Central memory CD8-positive, alpha-beta T cell (primary cell): ENCODE data around the gene GORASP2.

Experiments
- ATAC-seq: fragments of 150-1000 bp; cut with Tn5 transposase; replicated peaks from 2 replicates; pipeline ENCODE4 v1.10.0; 2022; ENCODE audit warnings: mild to moderate bottlenecking, moderate FRiP score, moderate number of reproducible peaks; ENCODE audit not compliant: poor library complexity, severe bottlenecking; ENCODE audit errors: extremely low read depth
- DNase-seq, 2 donors: peaks; one replicate each; pipeline ENCODE4 v3.0.0; 2021; ENCODE audit warnings: low spot score in 2 of 2
- H3K27ac Mint-ChIP-seq: one replicate; pipeline ENCODE4 v1.8.0; 2022; ENCODE audit warnings: low read depth, mild to moderate bottlenecking, moderate library complexity, mixed read lengths
- H3K27me3 Mint-ChIP-seq: one replicate; pipeline ENCODE4 v1.8.0; 2022; ENCODE audit warnings: mixed read lengths
- H3K36me3 Mint-ChIP-seq: one replicate; pipeline ENCODE4 v1.8.0; 2022; ENCODE audit warnings: mild to moderate bottlenecking, moderate library complexity, mixed read lengths; ENCODE audit not compliant: insufficient read depth
- H3K4me1 Mint-ChIP-seq: one replicate; pipeline ENCODE4 v1.8.0; 2022; ENCODE audit warnings: mixed read lengths
- H3K4me3 Mint-ChIP-seq: one replicate; pipeline ENCODE4 v1.8.0; 2022; ENCODE audit warnings: mild to moderate bottlenecking, moderate library complexity, mixed read lengths
- H3K9me3 Mint-ChIP-seq: one replicate; pipeline ENCODE4 v1.8.0; 2022; ENCODE audit warnings: mixed read lengths

GORASP2 gene

GRCh38 chr2:170972296-170973224, 43.5 kb downstream of the GORASP2 start:
- Mint-ChIP-seq H3K4me1 (peaks cover 12% of the 10 kb centered on the region), H3K27ac (no peak overlapping the region), H3K27me3 (no peaks in the 10 kb centered on the region), H3K36me3 (peaks cover 9% of the 10 kb centered on the region), H3K9me3 (no peaks in the 10 kb centered on the region), H3K4me3 (peak overlapping the region; percentile 70)
- ATAC-seq: no peak
- DNase-seq: no peak

DNA sequence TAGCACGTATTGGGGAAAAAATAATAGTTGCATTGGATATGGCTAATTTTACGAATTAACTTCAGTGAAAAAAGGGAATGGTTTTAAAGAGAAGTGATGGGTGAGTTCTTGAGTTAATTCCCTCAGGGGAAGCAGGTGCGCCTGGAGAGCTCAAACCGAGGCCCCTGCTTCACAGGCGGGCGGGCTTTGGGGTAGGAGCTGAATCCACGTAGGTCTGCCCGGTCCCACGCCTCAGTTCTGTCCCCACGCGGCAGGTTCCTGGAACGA, 44.1 kb downstream of the GORASP2 start:
- Mint-ChIP-seq H3K9me3 (no peaks in the 10 kb centered on the region), H3K27ac (no peak overlapping the region), H3K4me1 (peaks cover 12% of the 10 kb centered on the region), H3K27me3 (no peaks in the 10 kb centered on the region), H3K36me3 (peaks cover 7% of the 10 kb centered on the region), H3K4me3 (peak overlapping the region; percentile 70)
- no peak for ATAC-seq
- no peak for DNase-seq

GRCh38 chr2:170973492-170974303, 44.6 kb downstream of the GORASP2 start:
- Mint-ChIP-seq H3K27ac (no peak overlapping the region), H3K36me3 (peaks cover 5% of the 10 kb centered on the region), H3K9me3 (no peaks in the 10 kb centered on the region), H3K27me3 (no peaks in the 10 kb centered on the region), H3K4me3 (peak overlapping the region; percentile 70), H3K4me1 (peaks cover 12% of the 10 kb centered on the region)
- ATAC-seq (peak; percentile 94), DNase-seq (peak; percentile 79 to 83)

GRCh38 chr2:170974304-170974993, 45.4 kb downstream of the GORASP2 start:
- Mint-ChIP-seq H3K4me3 (peak overlapping the region; percentile 70), H3K27me3 (no peaks in the 10 kb centered on the region), H3K4me1 (peaks cover 12% of the 10 kb centered on the region), H3K36me3 (peaks cover 4% of the 10 kb centered on the region), H3K27ac (no peak overlapping the region), H3K9me3 (no peaks in the 10 kb centered on the region)
- DNase-seq (no peak), ATAC-seq (no peak)

- H3K9me3 Mint-ChIP-seq: no peaks in the 10 kb centered on the region
- no peaks in the 10 kb centered on the region for H3K27me3 Mint-ChIP-seq
- peaks cover 4% of the 10 kb centered on the region for H3K36me3 Mint-ChIP-seq
- DNase-seq (no peak), ATAC-seq (no peak)
- H3K4me3 Mint-ChIP-seq: no peak overlapping the region
- H3K4me1 Mint-ChIP-seq: peaks cover 12% of the 10 kb centered on the region
- no peak overlapping the region for H3K27ac Mint-ChIP-seq
Measured at GRCh38 chr2:170975127-170975942, 46.3 kb downstream of the GORASP2 start.

GRCh38 chr2:170975943-170976270, 46.9 kb downstream of the GORASP2 start:
- H3K27ac Mint-ChIP-seq: no peak overlapping the region
- H3K36me3 Mint-ChIP-seq: peaks cover 4% of the 10 kb centered on the region
- H3K4me1 Mint-ChIP-seq: peaks cover 12% of the 10 kb centered on the region
- no peaks in the 10 kb centered on the region for H3K9me3 Mint-ChIP-seq
- DNase-seq: no peak
- no peak overlapping the region for H3K4me3 Mint-ChIP-seq
- ATAC-seq: no peak
- peaks cover 3% of the 10 kb centered on the region for H3K27me3 Mint-ChIP-seq

- no peak overlapping the region for H3K27ac Mint-ChIP-seq
- DNase-seq: no peak
- H3K9me3 Mint-ChIP-seq: no peaks in the 10 kb centered on the region
- peaks cover 5% of the 10 kb centered on the region for H3K36me3 Mint-ChIP-seq
- H3K27me3 Mint-ChIP-seq: peaks cover 9% of the 10 kb centered on the region
- H3K4me1 Mint-ChIP-seq: no peaks in the 10 kb centered on the region
- no peak for ATAC-seq
- no peak overlapping the region for H3K4me3 Mint-ChIP-seq
Measured at GRCh38 chr2:170984079-170984478, 55.0 kb downstream of the GORASP2 start.

DNA sequence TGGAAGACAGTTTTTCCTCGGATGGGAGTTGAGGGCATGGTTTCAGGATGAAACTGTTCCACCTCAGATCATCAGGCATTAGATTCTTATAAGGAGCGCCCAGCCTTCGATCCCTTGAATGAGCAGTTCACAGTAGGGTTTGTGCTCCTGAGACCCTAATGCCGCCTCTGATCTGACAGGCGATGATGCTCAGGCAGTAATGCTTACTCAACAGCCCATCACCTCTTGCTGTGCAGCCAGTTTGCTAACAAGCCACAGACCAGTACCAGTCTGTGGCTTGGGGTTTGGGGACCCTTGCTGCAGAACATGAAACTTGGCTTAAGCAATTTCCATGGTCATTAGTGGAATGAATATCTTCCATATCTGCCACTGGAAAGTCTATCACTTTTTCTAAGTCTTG, 56.4 kb downstream of the GORASP2 start:
- Mint-ChIP-seq H3K36me3 (peaks cover 5% of the 10 kb centered on the region), H3K4me1 (no peaks in the 10 kb centered on the region), H3K27ac (no peak overlapping the region), H3K27me3 (peaks cover 9% of the 10 kb centered on the region), H3K4me3 (no peak overlapping the region), H3K9me3 (no peaks in the 10 kb centered on the region)
- ATAC-seq (no peak), DNase-seq (no peak)

DNA sequence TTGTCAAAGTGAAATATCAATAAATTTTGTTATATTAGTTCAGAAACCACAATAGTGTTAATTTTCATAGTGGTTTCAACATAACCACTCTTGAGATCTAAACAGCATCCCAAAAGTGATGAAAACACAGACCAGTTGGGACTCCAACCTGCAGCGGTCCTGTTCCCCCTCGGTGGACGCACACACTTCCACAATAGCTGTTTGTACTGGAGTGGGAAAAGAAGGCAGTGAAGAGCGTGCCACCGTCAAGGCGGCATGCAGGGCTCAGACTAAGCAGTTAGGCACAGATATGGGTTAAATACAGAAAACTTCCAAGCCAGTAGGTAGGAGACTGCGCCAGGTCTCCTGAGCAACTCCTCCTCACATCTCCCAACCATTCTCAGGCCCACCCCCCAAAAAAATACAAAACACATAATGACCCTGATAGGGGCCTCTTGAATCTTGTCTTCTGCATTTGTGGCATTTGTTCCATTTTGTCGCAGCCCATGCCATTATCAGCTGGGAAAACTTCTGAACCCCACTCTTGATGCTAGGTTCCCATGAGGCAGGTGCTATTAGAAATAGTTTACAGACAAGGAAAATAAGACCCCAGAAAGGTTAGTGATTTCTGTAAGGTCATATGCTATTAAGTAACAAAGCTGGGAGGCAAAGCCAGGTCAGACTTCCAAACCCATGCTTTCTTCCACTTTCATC, 57.7 kb downstream of the GORASP2 start:
- no peak overlapping the region for H3K27ac Mint-ChIP-seq
- H3K27me3 Mint-ChIP-seq: no peaks in the 10 kb centered on the region
- no peak for DNase-seq
- H3K9me3 Mint-ChIP-seq: no peaks in the 10 kb centered on the region
- peaks cover 10% of the 10 kb centered on the region for H3K36me3 Mint-ChIP-seq
- no peak for ATAC-seq
- no peaks in the 10 kb centered on the region for H3K4me1 Mint-ChIP-seq
- no peak overlapping the region for H3K4me3 Mint-ChIP-seq

GRCh38 chr2:170991398-170992182, 62.5 kb downstream of the GORASP2 start:
- peak overlapping the region; percentile 25 for H3K27ac Mint-ChIP-seq
- ATAC-seq: no peak
- H3K9me3 Mint-ChIP-seq: no peaks in the 10 kb centered on the region
- peaks cover 23% of the 10 kb centered on the region for H3K36me3 Mint-ChIP-seq
- no peak for DNase-seq
- no peaks in the 10 kb centered on the region for H3K27me3 Mint-ChIP-seq
- no peak overlapping the region for H3K4me3 Mint-ChIP-seq
- no peaks in the 10 kb centered on the region for H3K4me1 Mint-ChIP-seq

GRCh38 chr2:170996316-170996715, 67.3 kb downstream of the GORASP2 start:
- Mint-ChIP-seq H3K36me3 (peaks cover 32% of the 10 kb centered on the region), H3K27me3 (no peaks in the 10 kb centered on the region), H3K4me3 (no peak overlapping the region), H3K27ac (no peak overlapping the region), H3K9me3 (no peaks in the 10 kb centered on the region), H3K4me1 (no peaks in the 10 kb centered on the region)
- DNase-seq: no peak
- no peak for ATAC-seq
